ENCODE results near the gene TSBP1. TPM values are rescaled to one million over a fixed set of nuclear protein-coding genes. Genes with fewer than 3 reads are reported as not detected.
"Not testable (repeated sequence)": the region's sequence is repeated elsewhere in the genome, so short reads cannot be mapped to it uniquely, and the experiment has no call there.

TSBP1 gene
- total RNA-seq, 2 donors from 2014 or later = not detected

- Histone ChIP-seq H3K36me3 (replicated peaks in 1 of 2; ENCODE audit: insufficient read depth in 1 of 2, low read depth in 2 of 2) (no peaks in the 10 kb centered on the region), H3K4me3 (no peak overlapping the region), H3K9me3 (no peaks in the 10 kb centered on the region), H3K27ac (no peak overlapping the region), H3K27me3 (no peaks in the 10 kb centered on the region), H3K4me1 (no peaks in the 10 kb centered on the region)
- no peak for ATAC-seq
- no peak for DNase-seq
- 76 to 80% methylated on average over 3 of the region's 3 CpGs for WGBS, 2 donors
- no peak for TF ChIP-seq CTCF (IDR thresholded peaks at IDR 0.05)
- intact Hi-C loops (cut with DNase I) = no loop called here
Observed at GRCh38 chr6:32327103-32327502, 44.6 kb downstream of the TSBP1 start.

- Histone ChIP-seq H3K27me3 (no peaks in the 10 kb centered on the region), H3K9me3 (no peaks in the 10 kb centered on the region), H3K4me1 (no peaks in the 10 kb centered on the region), H3K27ac (no peak overlapping the region), H3K36me3 (replicated peaks in 1 of 2; ENCODE audit: insufficient read depth in 1 of 2, low read depth in 2 of 2) (no peaks in the 10 kb centered on the region), H3K4me3 (no peak overlapping the region)
- ATAC-seq (no peak), DNase-seq (no peak)
- intact Hi-C loops (cut with DNase I) = no loop called here
- TF ChIP-seq POLR2A (IDR thresholded peaks at IDR 0.05) (no peak), CTCF (IDR thresholded peaks at IDR 0.05) (no peak)
Observed at GRCh38 chr6:32318501-32318900, 53.2 kb downstream of the TSBP1 start.

GRCh38 chr6:32317541-32317940, 54.2 kb downstream of the TSBP1 start:
- TF ChIP-seq POLR2A (IDR thresholded peaks at IDR 0.05) (no peak), CTCF (IDR thresholded peaks at IDR 0.05) (no peak)
- no peaks in the 10 kb centered on the region for H3K27me3 ChIP-seq
- DNase-seq (no peak), ATAC-seq (no peak)
- 52 to 53% methylated on average over 5 of the region's 5 CpGs for WGBS, 2 donors
- no peak overlapping the region for H3K27ac ChIP-seq
- intact Hi-C loops (cut with DNase I) = no loop called here
- no peak overlapping the region for H3K4me3 ChIP-seq
- H3K9me3 ChIP-seq = no peaks in the 10 kb centered on the region
- H3K4me1 ChIP-seq = no peaks in the 10 kb centered on the region
- no peaks in the 10 kb centered on the region for H3K36me3 ChIP-seq (replicated peaks in 1 of 2; ENCODE audit: insufficient read depth in 1 of 2, low read depth in 2 of 2)

GRCh38 chr6:32313964-32314363, 57.7 kb downstream of the TSBP1 start:
- no peak for TF ChIP-seq POLR2A (IDR thresholded peaks at IDR 0.05)
- no peak for TF ChIP-seq CTCF (IDR thresholded peaks at IDR 0.05)
- Histone ChIP-seq H3K9me3 (no peaks in the 10 kb centered on the region), H3K36me3 (replicated peaks in 1 of 2; ENCODE audit: insufficient read depth in 1 of 2, low read depth in 2 of 2) (no peaks in the 10 kb centered on the region), H3K27ac (no peak overlapping the region), H3K27me3 (no peaks in the 10 kb centered on the region), H3K4me3 (no peak overlapping the region), H3K4me1 (no peaks in the 10 kb centered on the region)
- ATAC-seq (no peak), DNase-seq (no peak)
- intact Hi-C loops (cut with DNase I) = no loop called here
- 90 to 91% methylated on average over 1 of the region's 1 CpG for WGBS, 2 donors

GRCh38 chr6:32298632-32299336, 72.9 kb downstream of the TSBP1 start:
- WGBS, 2 donors = 24 to 25% methylated on average over 3 of the region's 3 CpGs
- no peak for TF ChIP-seq CTCF (IDR thresholded peaks at IDR 0.05)
- no peak for TF ChIP-seq POLR2A (IDR thresholded peaks at IDR 0.05)
- no peak for ATAC-seq
- DNase-seq = no peak
- no peak overlapping the region for H3K27ac ChIP-seq
- no peaks in the 10 kb centered on the region for H3K4me1 ChIP-seq
- no peaks in the 10 kb centered on the region for H3K27me3 ChIP-seq
- no peaks in the 10 kb centered on the region for H3K36me3 ChIP-seq (replicated peaks in 1 of 2; ENCODE audit: insufficient read depth in 1 of 2, low read depth in 2 of 2)
- no peak overlapping the region for H3K4me3 ChIP-seq
- H3K9me3 ChIP-seq = no peaks in the 10 kb centered on the region
- intact Hi-C loops (cut with DNase I) = no loop called here

GRCh38 chr6:32294980-32295379, 76.7 kb downstream of the TSBP1 start:
- WGBS, 2 donors = 68 to 89% methylated on average over 3 of the region's 3 CpGs
- H3K9me3 ChIP-seq; ATAC-seq; H3K36me3 ChIP-seq (replicated peaks in 1 of 2; ENCODE audit: insufficient read depth in 1 of 2, low read depth in 2 of 2); DNase-seq; H3K4me3 ChIP-seq; H3K4me1 ChIP-seq; H3K27me3 ChIP-seq; intact Hi-C loops (cut with DNase I); H3K27ac ChIP-seq: not testable (repeated sequence)

Measured in body of pancreas (tissue), 4 donors.